Measurements from ENCODE around the gene PADI2. TPM values are rescaled to one million over a fixed set of nuclear protein-coding genes. Genes with fewer than 3 reads are reported as not detected.
"Not testable (repeated sequence)": the region's sequence is repeated elsewhere in the genome, so short reads cannot be mapped to it uniquely, and the experiment has no call there.

The PADI2 gene
- total and polyA plus RNA-seq, 9 of the 15 experiments (the other 6 are each of a cell fraction or from before 2014, with no cell fraction given): 0.01 to 0.11 (median 0.01) TPM; not detected in 5

GRCh38 chr1:17065666-17066065, 53.6 kb downstream of the PADI2 start (continued):
- TF ChIP-seq ZNF239 (CRISPR knock-in tag; IDR thresholded peaks at IDR 0.05) (no peak), CBFA2T2 (conservative IDR thresholded peaks at IDR 0.05) (no peak), ZNF121 (CRISPR knock-in tag; conservative IDR thresholded peaks at IDR 0.05) (no peak), RAD21 (CRISPR knock-in tag; conservative IDR thresholded peaks at IDR 0.05 in 1 of 2, IDR thresholded peaks at IDR 0.05 in 1 of 2) (no peak), GTF2F1 (IDR thresholded peaks at IDR 0.05; ENCODE audit: low read depth, low read length) (no peak), SLC30A9 (CRISPR knock-in tag; IDR thresholded peaks at IDR 0.05) (no peak)

- WGBS (ENCODE audit: insufficient coverage, low coverage, missing lambda C conversion rate): 12% methylated on average over 7 of the region's 7 CpGs
- H3K27me3 ChIP-seq (ENCODE audit: control insufficient read depth in 2 of 2, insufficient read depth in 2 of 2, low read length in 2 of 2): peaks cover 23 to 41% of the 10 kb centered on the region in 2 experiments
- in situ Hi-C loops (cut with MboI); FAIRE-seq; H3K9me1 ChIP-seq (ENCODE audit: control insufficient read depth, insufficient read depth, low read length); H2AFZ ChIP-seq (ENCODE audit: low read depth, low read length); H3K4me1 ChIP-seq (replicated peaks in 1 of 2; ENCODE audit: control insufficient read depth in 2 of 2, insufficient read depth in 2 of 2, low read length in 2 of 2); H4K20me1 ChIP-seq (replicated peaks; ENCODE audit: control insufficient read depth, insufficient read depth, low read length); H3K79me2 ChIP-seq (ENCODE audit: control insufficient read depth, insufficient read depth, low read length); CTCF ChIA-PET (ENCODE audit: low intra/inter-chr PET ratio); H3K4me2 ChIP-seq (ENCODE audit: insufficient read depth, low read length); H3K9ac ChIP-seq (ENCODE audit: insufficient read depth in 1 of 2, low read depth in 2 of 2, low read length in 2 of 2); H3K9me3 ChIP-seq (replicated peaks; ENCODE audit: control insufficient read depth, insufficient read depth, low read depth, low read length); BruUV-seq (replicated peaks); DNase-seq (ENCODE audit: extremely low read depth in 1 of 4, low spot score in 3 of 4); H3K36me3 ChIP-seq (ENCODE audit: control insufficient read depth, insufficient read depth, low read length); H3K27ac ChIP-seq (ENCODE audit: extremely low read depth, low read depth, low read length); H3K4me3 ChIP-seq; intact Hi-C loops (cut with micrococcal nuclease); ATAC-seq: not testable (repeated sequence)
- POLR2A ChIA-PET: interaction anchor here (1.2 kb wide), 1 partner anchor 10 kb away, joined by 4 read pairs; no protein-coding TSS in a partner anchor
- TF ChIP-seq ZBTB7A (IDR thresholded peaks at IDR 0.05; ENCODE audit: borderline replicate concordance, control insufficient read depth, low read depth, low read length): peak; percentile 60; the same call in 1 of the 2 replicates
- 0 out of 2 replicates have a peak, but pooled peaks have one; percentile 38 for TF ChIP-seq ETV1 (tag; conservative IDR thresholded peaks at IDR 0.05; ENCODE audit: low read depth)
These were observed 56.5 kb downstream of the PADI2 start for GRCh38 chr1:17062751-17063150.
